ENCODE data around the gene PEX7.

PEX7 gene

GRCh38 chr6:136831873-136832562 is 9.6 kb downstream of the PEX7 start:
- Histone ChIP-seq H3K9me2 (replicated peaks; ENCODE audit: low read depth, low read length) (no peaks in the 10 kb centered on the region), H3K9me3 (ENCODE audit: insufficient read depth, low read depth, low read length) (peaks cover 17% of the 10 kb centered on the region), H3K4me2 (ENCODE audit: low read depth, low read length, poor library complexity, severe bottlenecking) (no peak overlapping the region), H3K4me1 (ENCODE audit: insufficient read depth, low read length, poor library complexity, severe bottlenecking) (peaks cover 5% of the 10 kb centered on the region), H3K27me3 (ENCODE audit: insufficient read depth, low read length, poor library complexity, severe bottlenecking) (no peaks in the 10 kb centered on the region), H2AFZ (ENCODE audit: low read length) (no peak overlapping the region), H3K79me2 (ENCODE audit: insufficient read depth, low read length) (no peaks in the 10 kb centered on the region), H3K36me3 (ENCODE audit: insufficient read depth, low read length) (no peaks in the 10 kb centered on the region), H3K4me3 (ENCODE audit: low read length, poor library complexity, severe bottlenecking) (no peak overlapping the region), H4K20me1 (ENCODE audit: insufficient read depth, low read length, poor library complexity, severe bottlenecking) (no peaks in the 10 kb centered on the region), H3K9ac (ENCODE audit: low read depth, low read length, poor library complexity, severe bottlenecking) (no peak overlapping the region), H3F3A (ENCODE audit: low read depth) (no peaks in the 10 kb centered on the region)
- TF ChIP-seq CTCF (conservative IDR thresholded peaks at IDR 0.05; ENCODE audit: low read length) (no peak), EZH2phosphoT487 (IDR thresholded peaks at IDR 0.05; ENCODE audit: borderline replicate concordance) (no peak)

GRCh38 chr6:136840276-136841001 is 18.0 kb downstream of the PEX7 start:
- Histone ChIP-seq H3K9me2 (replicated peaks; ENCODE audit: low read depth, low read length) (no peaks in the 10 kb centered on the region), H3K4me1 (ENCODE audit: insufficient read depth, low read length, poor library complexity, severe bottlenecking) (no peaks in the 10 kb centered on the region), H3K9me3 (ENCODE audit: insufficient read depth, low read depth, low read length) (no peaks in the 10 kb centered on the region), H3K36me3 (ENCODE audit: insufficient read depth, low read length) (no peaks in the 10 kb centered on the region), H3K27me3 (ENCODE audit: insufficient read depth, low read length, poor library complexity, severe bottlenecking) (no peaks in the 10 kb centered on the region), H2AFZ (ENCODE audit: low read length) (no peak overlapping the region), H4K20me1 (ENCODE audit: insufficient read depth, low read length, poor library complexity, severe bottlenecking) (no peaks in the 10 kb centered on the region), H3K4me2 (ENCODE audit: low read depth, low read length, poor library complexity, severe bottlenecking) (no peak overlapping the region), H3F3A (ENCODE audit: low read depth) (no peaks in the 10 kb centered on the region), H3K4me3 (ENCODE audit: low read length, poor library complexity, severe bottlenecking) (no peak overlapping the region), H3K79me2 (ENCODE audit: insufficient read depth, low read length) (no peaks in the 10 kb centered on the region), H3K9ac (ENCODE audit: low read depth, low read length, poor library complexity, severe bottlenecking) (no peak overlapping the region)
- TF ChIP-seq CTCF (conservative IDR thresholded peaks at IDR 0.05; ENCODE audit: low read length): no peak
- TF ChIP-seq EZH2phosphoT487 (IDR thresholded peaks at IDR 0.05; ENCODE audit: borderline replicate concordance): no peak

GRCh38 chr6:136843210-136843609 is 20.8 kb downstream of the PEX7 start:
- H3K4me2 ChIP-seq (ENCODE audit: low read depth, low read length, poor library complexity, severe bottlenecking): no peak overlapping the region
- no peak for TF ChIP-seq EZH2phosphoT487 (IDR thresholded peaks at IDR 0.05; ENCODE audit: borderline replicate concordance)
- TF ChIP-seq CTCF (conservative IDR thresholded peaks at IDR 0.05; ENCODE audit: low read length): no peak
- no peaks in the 10 kb centered on the region for H3F3A ChIP-seq (ENCODE audit: low read depth)
- H3K27me3 ChIP-seq (ENCODE audit: insufficient read depth, low read length, poor library complexity, severe bottlenecking): no peaks in the 10 kb centered on the region
- H3K36me3 ChIP-seq (ENCODE audit: insufficient read depth, low read length): no peaks in the 10 kb centered on the region
- H3K79me2 ChIP-seq (ENCODE audit: insufficient read depth, low read length): no peaks in the 10 kb centered on the region
- H4K20me1 ChIP-seq (ENCODE audit: insufficient read depth, low read length, poor library complexity, severe bottlenecking): no peaks in the 10 kb centered on the region
- no peak overlapping the region for H3K9ac ChIP-seq (ENCODE audit: low read depth, low read length, poor library complexity, severe bottlenecking)
- no peaks in the 10 kb centered on the region for H3K9me2 ChIP-seq (replicated peaks; ENCODE audit: low read depth, low read length)
- no peak overlapping the region for H2AFZ ChIP-seq (ENCODE audit: low read length)
- H3K4me1 ChIP-seq (ENCODE audit: insufficient read depth, low read length, poor library complexity, severe bottlenecking): no peaks in the 10 kb centered on the region
- no peak overlapping the region for H3K4me3 ChIP-seq (ENCODE audit: low read length, poor library complexity, severe bottlenecking)
- no peaks in the 10 kb centered on the region for H3K9me3 ChIP-seq (ENCODE audit: insufficient read depth, low read depth, low read length)

All from Loucy (cell line).